PC-9 (cell line): ENCODE measurements around the gene GOLGA6L2.

ENCODE experiments used
- CTCF ChIP-seq: fragments of 200-600 bp; sonication (generic); conservative IDR thresholded peaks from 2 replicates; pipeline ENCODE4 v1.6.1; 2017; ENCODE audit warnings: mixed run types, antibody characterized with exemption, mild to moderate bottlenecking, moderate library complexity
- EZH2 ChIP-seq: fragments of 200-600 bp; sonication (generic); IDR thresholded peaks from 2 replicates; pipeline ENCODE4 v1.8.0; 2017; ENCODE audit warnings: antibody characterized with exemption, low read depth

GRCh38 chr15:23482228-23482627, 35.2 kb upstream of the GOLGA6L2 start:
- no peak for TF ChIP-seq CTCF
- no peak for TF ChIP-seq EZH2
